Tibial nerve (tissue), 4 donors: ENCODE measurements around the gene OSBPL3. TPM values are rescaled to one million over a fixed set of nuclear protein-coding genes. Genes with fewer than 3 reads are reported as not detected.

Experiments used
- DNase-seq, 2 donors: peaks; one replicate each; pipeline ENCODE4 v3.0.0-alpha.2; 2019; ENCODE audit warnings: low spot score in 2 of 2
- H3K27ac ChIP-seq, 4 donors: fragments of 200-600 bp; sonication (generic) in 3 of 4; one replicate each; pipeline ENCODE4 v1.5.1; 2017 to 2019; ENCODE audit warnings: mild to moderate bottlenecking in 1 of 4
- H3K27me3 ChIP-seq, 2 donors: fragments of 200-600 bp; sonication (generic) in 1 of 2; one replicate each; pipeline versions ENCODE4 v1.5.1 to v1.6.0; 2017 to 2019
- H3K36me3 ChIP-seq, 3 donors: fragments of 200-600 bp; sonication (generic); one replicate each; pipeline ENCODE4 v1.5.1; 2018 to 2019
- H3K4me1 ChIP-seq, 4 donors: fragments of 200-600 bp; sonication (generic) in 3 of 4; one replicate each; pipeline ENCODE4 v1.5.1; 2017 to 2019
- H3K4me3 ChIP-seq, 4 donors: fragments of 200-600 bp; sonication (generic) in 3 of 4; one replicate each; pipeline ENCODE4 v1.5.1; 2017 to 2019; ENCODE audit warnings: mild to moderate bottlenecking in 1 of 4, moderate library complexity in 1 of 4
- H3K9me3 ChIP-seq, 4 donors: fragments of 200-600 bp; sonication (generic) in 3 of 4; one replicate each; pipeline ENCODE4 v1.5.1; 2017 to 2019
- CTCF ChIP-seq, 5 experiments: fragments of 200-600 bp in 3 of 5; fragments of 450-650 bp in 2 of 5; sonication (generic) in 3 of 5; IDR thresholded peaks; one replicate each; pipeline ENCODE4 v1.5.1; 2016 to 2019; ENCODE audit warnings: antibody characterized with exemption in 5 of 5, mild to moderate bottlenecking in 3 of 5, moderate library complexity in 2 of 5
- EP300 ChIP-seq, 2 donors: sonication (generic); formaldehyde crosslinking; IDR thresholded peaks; one replicate each; pipeline ENCODE4 v1.6.1; 2017; ENCODE audit warnings: antibody characterized with exemption in 2 of 2, mild to moderate bottlenecking in 1 of 2
- POLR2A ChIP-seq, 2 donors: fragments of 450-650 bp; IDR thresholded peaks; one replicate each; pipeline ENCODE4 v1.6.1; 2017; ENCODE audit warnings: antibody characterized with exemption in 2 of 2, mild to moderate bottlenecking in 2 of 2, moderate library complexity in 2 of 2
- WGBS, 2 donors: methylation state at CpG; one replicate each; pipeline ENCODE4 v1.1.5; 2018; 5-methylcytosine and 5-hydroxymethylcytosine counted together
- total RNA-seq, 4 donors: library from RNA; depleted of rRNA; stranded (reverse); fragments of >200 nt; gene quantifications; one replicate each; pipeline ENCODE4 v1.1.0, GENCODE V29; 2016

The OSBPL3 gene
- total RNA-seq, 4 donors from 2014 or later = 1.6 to 7.3 (median 5.3) TPM

GRCh38 chr7:24751484-24751883 is 228.5 kb downstream of the OSBPL3 start:
- Histone ChIP-seq H3K4me1 (peaks cover 0 to 6% (median 0%) of the 10 kb centered on the region in 4 donors), H3K36me3 (no peaks in the 10 kb centered on the region), H3K27ac (no peak overlapping the region), H3K4me3 (no peak overlapping the region), H3K27me3 (no peaks in the 10 kb centered on the region), H3K9me3 (no peaks in the 10 kb centered on the region)
- TF ChIP-seq EP300 (IDR thresholded peaks at IDR 0.05) (no peak), CTCF (IDR thresholded peaks at IDR 0.05) (no peak), POLR2A (IDR thresholded peaks at IDR 0.05) (no peak)
- 56 to 75% methylated on average over 1 of the region's 1 CpG for WGBS, 2 donors
- DNase-seq = no peak

GRCh38 chr7:24750441-24751055 is 229.4 kb downstream of the OSBPL3 start:
- no peak overlapping the region for H3K27ac ChIP-seq
- WGBS, 2 donors = 70 to 72% methylated on average over 3 of the region's 3 CpGs
- no peaks in the 10 kb centered on the region for H3K36me3 ChIP-seq

DNA sequence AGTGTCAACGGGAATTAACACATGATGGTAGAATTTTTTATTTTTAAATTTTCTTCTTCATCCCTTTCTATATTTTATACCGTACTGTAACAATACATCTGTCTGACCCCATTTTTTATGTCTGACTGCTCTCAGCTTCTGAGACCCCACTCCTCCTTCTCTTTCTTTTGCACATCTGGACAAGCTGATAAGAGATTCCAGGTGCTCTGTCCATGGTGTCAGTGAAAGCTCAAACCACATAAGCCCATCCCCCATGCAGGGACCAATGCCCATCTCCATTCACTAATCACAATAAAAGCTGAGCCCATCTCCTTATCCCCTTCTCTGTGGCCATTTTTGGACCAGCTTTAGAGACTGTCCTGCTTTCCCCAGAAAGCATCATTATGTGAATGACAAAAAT is 231.5 kb downstream of the OSBPL3 start:
- Histone ChIP-seq H3K9me3 (no peaks in the 10 kb centered on the region), H3K27me3 (no peaks in the 10 kb centered on the region), H3K27ac (no peak overlapping the region), H3K4me3 (no peak overlapping the region), H3K4me1 (no peaks in the 10 kb centered on the region), H3K36me3 (no peaks in the 10 kb centered on the region)
- no peak for DNase-seq
- TF ChIP-seq CTCF (IDR thresholded peaks at IDR 0.05) = no peak
- WGBS, 2 donors = 95 to 97% methylated on average over 2 of the region's 2 CpGs

More at GRCh38 chr7:24750441-24751055, 229.4 kb downstream of the OSBPL3 start:
- H3K4me3 ChIP-seq = no peak overlapping the region
- no peak for TF ChIP-seq CTCF (IDR thresholded peaks at IDR 0.05)
- TF ChIP-seq EP300 (IDR thresholded peaks at IDR 0.05) = no peak
- DNase-seq = no peak
- no peaks in the 10 kb centered on the region for H3K4me1 ChIP-seq
- no peaks in the 10 kb centered on the region for H3K9me3 ChIP-seq
- no peaks in the 10 kb centered on the region for H3K27me3 ChIP-seq

Other genes with a start within 250 kb of the OSBPL3 start
- gene GSDME, start 222.7 kb downstream of the OSBPL3 start, total RNA-seq = 10 to 100 TPM in 2 of 4 donors, 1 to 10 TPM in 2; 5.3 to 15.7 (median 10.6) TPM
- gene CYCS, start 145.1 kb upstream of the OSBPL3 start, total RNA-seq = 10 to 100 TPM; 13.3 to 25.6 (median 23.4) TPM
- not detected for gene NPVF, start 248.3 kb upstream of the OSBPL3 start, total RNA-seq